OCI-LY3 (cell line): Measurements from ENCODE around the gene SLC22A5.

Experiments used
- H2AFZ ChIP-seq: fragments of 200-600, 300-600 bp; shearing (Covaris generic); 2 replicates; pipeline ENCODE4 v1.6.0; 2014; ENCODE audit warnings: antibody characterized with exemption, low read depth, low read length
- H3K27ac ChIP-seq: fragments of 200-600, 300-600 bp; sonication (generic); 2 replicates; pipeline ENCODE4 v1.5.1; 2014; ENCODE audit warnings: mild to moderate bottlenecking, low read length, moderate library complexity, mixed read lengths
- H3K27me3 ChIP-seq: fragments of 200-600, 300-600 bp; sonication (generic); 2 replicates; pipeline ENCODE4 v1.6.1; 2014; ENCODE audit warnings: low read depth, low read length, mixed read lengths
- H3K36me3 ChIP-seq: fragments of 200-600, 300-600 bp; sonication (generic); replicated peaks from 2 replicates; pipeline ENCODE3; 2014; ENCODE audit warnings: low read depth, low read length, mixed read lengths
- H3K4me1 ChIP-seq: fragments of 300-600, 200-600 bp; sonication (generic); 2 replicates; pipeline ENCODE4 v1.6.1; 2014; ENCODE audit warnings: low read length, mixed read lengths
- H3K4me2 ChIP-seq: fragments of 200-600, 300-600 bp; sonication (generic); 2 replicates; pipeline ENCODE4 v1.6.1; 2014; ENCODE audit warnings: low read length, mixed read lengths
- H3K4me3 ChIP-seq: fragments of 300-600, 200-600 bp; sonication (generic); 2 replicates; pipeline ENCODE4 v1.5.1; 2014; ENCODE audit warnings: antibody characterized with exemption, mild to moderate bottlenecking, low read length, moderate library complexity
- H3K79me2 ChIP-seq: fragments of 300-600, 200-600 bp; shearing (Covaris generic); 2 replicates; pipeline ENCODE4 v1.6.1; 2014; ENCODE audit warnings: mild to moderate bottlenecking, low read length, mixed read lengths
- H3K9ac ChIP-seq: fragments of 300-600, 200-600 bp; shearing (Covaris generic); 2 replicates; pipeline ENCODE4 v1.6.0; 2014; ENCODE audit warnings: mild to moderate bottlenecking, low read length, moderate library complexity
- H3K9me3 ChIP-seq: fragments of 200-600, 300-600 bp; shearing (Covaris generic); 2 replicates; pipeline ENCODE4 v1.6.1; 2014; ENCODE audit warnings: low read length, mixed read lengths; ENCODE audit not compliant: insufficient read depth
- H4K20me1 ChIP-seq: fragments of 200-600, 300-600 bp; sonication (generic); 2 replicates; pipeline ENCODE4 v1.6.1; 2016; ENCODE audit warnings: low read length, mixed read lengths; ENCODE audit not compliant: insufficient read depth
- EZH2phosphoT487 ChIP-seq: fragments of 200-600 bp; shearing (Covaris generic); IDR thresholded peaks from 2 replicates; pipeline ENCODE4 v1.6.1; 2018; ENCODE audit warnings: antibody characterized with exemption, mixed run types, low read depth
- TF ChIP-seq, protein P1 (sequence below): fragments of 200-600, 300-600 bp; sonication (generic); IDR thresholded peaks from 2 replicates; pipeline ENCODE4 v1.5.1; 2014; ENCODE audit warnings: antibody characterized with exemption, low read length, low read depth

SLC22A5 gene

DNA sequence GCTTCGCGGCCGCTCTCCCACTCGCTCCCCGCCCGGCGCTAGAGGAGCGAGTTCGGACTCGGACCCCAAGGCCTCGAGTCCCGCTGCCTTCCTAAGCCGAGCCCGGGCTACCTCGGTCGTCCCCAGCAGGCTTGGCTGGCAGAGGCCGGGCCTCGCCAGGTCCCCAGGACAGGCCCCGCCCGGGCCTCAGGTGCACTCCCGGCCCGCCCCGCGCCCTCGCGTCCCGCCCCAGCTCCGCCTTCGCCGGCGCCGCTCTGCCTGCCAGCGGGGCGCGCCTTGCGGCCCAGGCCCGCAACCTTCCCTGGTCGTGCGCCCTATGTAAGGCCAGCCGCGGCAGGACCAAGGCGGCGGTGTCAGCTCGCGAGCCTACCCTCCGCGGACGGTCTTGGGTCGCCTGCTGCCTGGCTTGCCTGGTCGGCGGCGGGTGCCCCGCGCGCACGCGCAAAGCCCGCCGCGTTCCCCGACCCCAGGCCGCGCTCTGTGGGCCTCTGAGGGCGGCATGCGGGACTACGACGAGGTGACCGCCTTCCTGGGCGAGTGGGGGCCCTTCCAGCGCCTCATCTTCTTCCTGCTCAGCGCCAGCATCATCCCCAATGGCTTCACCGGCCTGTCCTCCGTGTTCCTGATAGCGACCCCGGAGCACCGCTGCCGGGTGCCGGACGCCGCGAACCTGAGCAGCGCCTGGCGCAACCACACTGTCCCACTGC is at the start of gene SLC22A5:
Gene SLC22A5 (plus strand): TSS at position 237 of the 707 bp plus-strand sequence. CDS start 263 bp downstream, at position 500.
- Histone ChIP-seq H2AFZ (peak within 1 kb of the TSS; percentile 94), H3K27ac (no peak within 1 kb of the TSS), H4K20me1 (no peaks in the 10 kb centered on the region), H3K4me3 (peak within 1 kb of the TSS; percentile 97), H3K27me3 (no peaks in the 10 kb centered on the region), H3K9me3 (no peaks in the 10 kb centered on the region), H3K4me1 (peaks cover 4% of the 10 kb centered on the region; the same call in 1 of the 2 replicates), H3K4me2 (peak within 1 kb of the TSS; percentile 96), H3K79me2 (no peaks in the 10 kb centered on the region), H3K36me3 (no peaks in the 10 kb centered on the region), H3K9ac (peak within 1 kb of the TSS; percentile 74)
- TF ChIP-seq, protein P1, sequence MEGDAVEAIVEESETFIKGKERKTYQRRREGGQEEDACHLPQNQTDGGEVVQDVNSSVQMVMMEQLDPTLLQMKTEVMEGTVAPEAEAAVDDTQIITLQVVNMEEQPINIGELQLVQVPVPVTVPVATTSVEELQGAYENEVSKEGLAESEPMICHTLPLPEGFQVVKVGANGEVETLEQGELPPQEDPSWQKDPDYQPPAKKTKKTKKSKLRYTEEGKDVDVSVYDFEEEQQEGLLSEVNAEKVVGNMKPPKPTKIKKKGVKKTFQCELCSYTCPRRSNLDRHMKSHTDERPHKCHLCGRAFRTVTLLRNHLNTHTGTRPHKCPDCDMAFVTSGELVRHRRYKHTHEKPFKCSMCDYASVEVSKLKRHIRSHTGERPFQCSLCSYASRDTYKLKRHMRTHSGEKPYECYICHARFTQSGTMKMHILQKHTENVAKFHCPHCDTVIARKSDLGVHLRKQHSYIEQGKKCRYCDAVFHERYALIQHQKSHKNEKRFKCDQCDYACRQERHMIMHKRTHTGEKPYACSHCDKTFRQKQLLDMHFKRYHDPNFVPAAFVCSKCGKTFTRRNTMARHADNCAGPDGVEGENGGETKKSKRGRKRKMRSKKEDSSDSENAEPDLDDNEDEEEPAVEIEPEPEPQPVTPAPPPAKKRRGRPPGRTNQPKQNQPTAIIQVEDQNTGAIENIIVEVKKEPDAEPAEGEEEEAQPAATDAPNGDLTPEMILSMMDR, result no peak
- no peak for TF ChIP-seq EZH2phosphoT487

DNA sequence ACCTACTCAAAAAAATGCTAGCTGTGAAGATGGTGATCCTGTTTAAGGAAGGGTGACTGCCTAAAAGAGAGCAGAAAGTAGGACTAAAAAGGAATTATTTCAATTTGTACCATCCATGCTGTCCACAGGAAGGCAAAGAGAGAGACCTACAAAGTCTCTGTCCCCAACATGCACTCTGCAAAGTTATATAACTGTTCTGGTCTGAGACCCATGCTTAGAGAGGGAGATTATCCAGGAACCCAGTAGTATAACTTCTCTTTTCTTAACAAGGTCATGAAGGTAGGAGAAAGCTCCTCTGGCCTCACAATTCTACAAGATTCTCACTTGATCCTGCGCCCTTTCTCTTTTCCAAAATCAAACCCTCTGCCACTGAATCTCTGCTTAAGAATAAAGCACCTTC is 49.5 kb upstream of the SLC22A5 start:
- H3K27ac ChIP-seq, result no peak overlapping the region
- no peak overlapping the region for H2AFZ ChIP-seq
- no peaks in the 10 kb centered on the region for H3K79me2 ChIP-seq
- no peaks in the 10 kb centered on the region for H3K4me1 ChIP-seq
- no peaks in the 10 kb centered on the region for H3K27me3 ChIP-seq
- no peak overlapping the region for H3K4me2 ChIP-seq
- no peak overlapping the region for H3K4me3 ChIP-seq
- no peaks in the 10 kb centered on the region for H3K36me3 ChIP-seq
- H3K9me3 ChIP-seq, result no peaks in the 10 kb centered on the region
- no peak overlapping the region for H3K9ac ChIP-seq
- H4K20me1 ChIP-seq, result no peaks in the 10 kb centered on the region
- no peak for TF ChIP-seq EZH2phosphoT487
- TF ChIP-seq, protein P1, result no peak

DNA sequence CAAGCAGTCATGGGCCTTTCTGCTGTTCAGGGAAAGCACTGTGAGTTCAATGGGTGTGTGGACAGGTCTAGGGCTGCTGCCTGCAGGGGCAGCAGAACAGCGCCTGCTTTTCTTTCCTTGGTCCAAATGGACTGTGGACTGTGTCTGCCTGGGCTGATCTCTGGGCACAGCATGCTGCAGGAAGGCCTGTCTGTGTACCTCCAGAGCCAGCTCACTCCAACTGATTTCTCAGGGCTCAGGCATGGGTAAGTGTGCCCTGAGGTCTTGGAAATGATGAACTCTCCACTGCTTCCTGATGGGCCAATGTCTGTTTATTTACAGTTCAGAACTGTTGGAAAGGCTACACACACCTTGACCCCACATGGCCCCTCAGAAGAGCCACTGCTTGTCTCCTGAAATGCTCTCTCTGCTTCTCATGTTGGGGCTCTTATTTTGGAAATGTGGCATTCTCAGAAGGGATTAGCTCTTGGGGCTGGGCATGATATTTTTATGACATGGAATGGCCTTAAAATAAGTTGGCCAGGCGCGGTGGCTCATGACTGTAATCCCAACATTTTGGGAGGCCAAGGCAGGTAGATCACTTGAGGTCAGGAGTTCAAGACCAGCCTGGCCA is 48.3 kb upstream of the SLC22A5 start:
- H3K4me2 ChIP-seq, result no peak overlapping the region
- no peaks in the 10 kb centered on the region for H3K4me1 ChIP-seq
- no peak for TF ChIP-seq EZH2phosphoT487
- TF ChIP-seq, protein P1, result no peak
- H4K20me1 ChIP-seq, result no peaks in the 10 kb centered on the region
- H3K36me3 ChIP-seq, result no peaks in the 10 kb centered on the region
- H3K27me3 ChIP-seq, result no peaks in the 10 kb centered on the region
- H3K27ac ChIP-seq, result no peak overlapping the region
- H2AFZ ChIP-seq, result no peak overlapping the region
- no peak overlapping the region for H3K4me3 ChIP-seq
- no peak overlapping the region for H3K9ac ChIP-seq
- H3K9me3 ChIP-seq, result no peaks in the 10 kb centered on the region
- no peaks in the 10 kb centered on the region for H3K79me2 ChIP-seq

DNA sequence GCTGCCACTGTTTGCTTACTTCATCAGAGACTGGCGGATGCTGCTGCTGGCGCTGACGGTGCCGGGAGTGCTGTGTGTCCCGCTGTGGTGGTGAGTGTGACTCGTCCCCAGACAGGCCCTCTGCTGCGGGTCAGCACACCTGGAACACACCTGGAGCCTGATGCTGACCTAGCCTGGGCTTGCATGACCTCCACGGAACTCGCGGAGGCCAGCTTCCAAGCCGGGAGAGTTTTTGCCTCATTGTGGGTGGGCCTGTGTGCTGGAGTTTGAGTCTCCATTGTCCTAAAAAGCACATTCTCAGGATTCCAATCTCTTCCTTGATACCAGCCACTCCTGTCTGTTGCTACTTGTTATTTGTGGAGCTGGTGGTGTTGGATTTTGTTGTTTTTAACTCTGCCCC is 47.2 kb upstream of the SLC22A5 start:
- no peaks in the 10 kb centered on the region for H3K9me3 ChIP-seq
- TF ChIP-seq EZH2phosphoT487, result no peak
- TF ChIP-seq, protein P1, result no peak
- no peaks in the 10 kb centered on the region for H3K36me3 ChIP-seq
- no peak overlapping the region for H3K4me3 ChIP-seq
- no peaks in the 10 kb centered on the region for H3K27me3 ChIP-seq
- no peaks in the 10 kb centered on the region for H3K79me2 ChIP-seq
- no peaks in the 10 kb centered on the region for H4K20me1 ChIP-seq
- H3K9ac ChIP-seq, result no peak overlapping the region
- no peak overlapping the region for H3K4me2 ChIP-seq
- no peak overlapping the region for H2AFZ ChIP-seq
- no peaks in the 10 kb centered on the region for H3K4me1 ChIP-seq
- H3K27ac ChIP-seq, result no peak overlapping the region
